K562 (cell line): Measurements from ENCODE around the gene MAD1L1. TPM values are rescaled to one million over a fixed set of nuclear protein-coding genes. Genes with fewer than 3 reads are reported as not detected.

Experiments
- ATAC-seq: fragments of 200-7000 bp; cut with Tn5 transposase; 3 replicates; pipeline ENCODE4 v1.9.1; 2020; ENCODE audit warnings: moderate library complexity
- BruUV-seq: library from RNA; stranded (reverse); fragments of 400-500 nt; replicated peaks from 2 replicates; lab custom pipeline; 2021; lab: Mats Ljungman, UMichigan
- CTCF ChIA-PET: fragments of 300-600 bp; formaldehyde crosslinking; extraction: SDS; loops from one replicate; lab custom pipeline; 2021; ENCODE audit warnings: low intra/inter-chr PET ratio; lab: Yijun Ruan, JAX
- POLR2A ChIA-PET: fragments of 300-600, 350-650 bp; sonication (Branson Sonifier 250); formaldehyde crosslinking; extraction: SDS; loops from one replicate; lab custom pipeline; 2021; ENCODE audit warnings: antibody characterized with exemption, inconsistent platforms; lab: Yijun Ruan, JAX
- DNase-seq, 4 experiments: peaks; one replicate each; pipeline versions ENCODE4 v3.0.0 to v3.0.0-alpha.2; 2011 to 2018; ENCODE audit warnings: low spot score in 3 of 4, mixed read lengths in 3 of 4; ENCODE audit errors: extremely low read depth in 1 of 4
- FAIRE-seq: peaks from 2 replicates; lab custom pipeline; 2011; peaks lifted over from hg19 to GRCh38; lab: Jason Lieb, UNC
- H2AFZ ChIP-seq: 2 replicates; pipeline ENCODE4 v1.6.0; 2011; ENCODE audit warnings: low read depth, low read length, control low read depth, inconsistent platforms
- H3K27ac ChIP-seq: fragments of 200-600 bp; 3 replicates; pipeline ENCODE4 v1.8.0; 2011; ENCODE audit warnings: low read depth, mild to moderate bottlenecking, control low read depth, inconsistent platforms, low read length, moderate library complexity, mixed read lengths; ENCODE audit errors: extremely low read depth
- H3K27me3 ChIP-seq, 2 experiments: fragments of 300-600 bp in 1 of 2; 2 replicates in 1 of 2; 3 replicates in 1 of 2; pipeline versions ENCODE4 v1.6.0 to v1.8.0; 2011; ENCODE audit warnings: inconsistent platforms in 2 of 2, low read length in 2 of 2, mild to moderate bottlenecking in 1 of 2, mixed read lengths in 1 of 2, moderate library complexity in 1 of 2; ENCODE audit not compliant: control insufficient read depth in 2 of 2, insufficient read depth in 2 of 2
- H3K36me3 ChIP-seq: fragments of 300-600 bp; 3 replicates; pipeline ENCODE4 v1.8.0; 2011; ENCODE audit warnings: mild to moderate bottlenecking, low read length, inconsistent platforms; ENCODE audit not compliant: control insufficient read depth, insufficient read depth
- H3K4me1 ChIP-seq, 2 experiments: fragments of 200-600 bp in 1 of 2; replicated peaks in 1 of 2; 2 replicates in 1 of 2; 3 replicates in 1 of 2; pipeline versions ENCODE4 v1.5.1 to v1.8.0; 2011; ENCODE audit warnings: inconsistent platforms in 2 of 2, low read length in 2 of 2, mild to moderate bottlenecking in 1 of 2, mixed read lengths in 1 of 2, moderate library complexity in 1 of 2; ENCODE audit not compliant: control insufficient read depth in 2 of 2, insufficient read depth in 2 of 2
- H3K4me2 ChIP-seq: 2 replicates; pipeline ENCODE4 v1.6.1; 2011; ENCODE audit warnings: low read length, control low read depth, inconsistent platforms, mixed read lengths; ENCODE audit not compliant: insufficient read depth
- H3K4me3 ChIP-seq: fragments of 200-600 bp; sonication (generic), shearing (Covaris generic); 2 replicates; pipeline ENCODE4 v1.5.1; 2016; ENCODE audit warnings: control low read depth, inconsistent platforms
- H3K79me2 ChIP-seq: fragments of 200-600 bp; 3 replicates; pipeline ENCODE4 v1.8.0; 2011; ENCODE audit warnings: low read length, inconsistent platforms; ENCODE audit not compliant: control insufficient read depth, insufficient read depth
- H3K9ac ChIP-seq, 2 experiments: 2 replicates each; pipeline versions ENCODE4 v1.6.0 to v1.6.1; 2011; ENCODE audit warnings: low read depth in 2 of 2, low read length in 2 of 2, control low read depth in 1 of 2, inconsistent platforms in 1 of 2, mild to moderate bottlenecking in 1 of 2, mixed read lengths in 1 of 2; ENCODE audit not compliant: insufficient read depth in 1 of 2
- H3K9me1 ChIP-seq: one replicate; pipeline ENCODE4 v1.6.0; 2011; ENCODE audit warnings: inconsistent platforms, mild to moderate bottlenecking, low read length, moderate library complexity; ENCODE audit not compliant: control insufficient read depth, insufficient read depth
- H3K9me3 ChIP-seq: replicated peaks from 2 replicates; pipeline ENCODE4 v1.5.1; 2011; ENCODE audit warnings: low read depth, low read length, inconsistent platforms; ENCODE audit not compliant: control insufficient read depth, insufficient read depth
- H4K20me1 ChIP-seq: replicated peaks from 2 replicates; pipeline ENCODE4 v1.6.1; 2011; ENCODE audit warnings: low read length, inconsistent platforms, mixed read lengths; ENCODE audit not compliant: control insufficient read depth, insufficient read depth
- CREBBP ChIP-seq: IDR thresholded peaks from one replicate; pipeline ENCODE4 v1.6.1; 2012; ENCODE audit warnings: low read depth, mild to moderate bottlenecking, control low read depth, inconsistent platforms, low read length
- ELK1 ChIP-seq: sonication (generic); formaldehyde crosslinking; IDR thresholded peaks from 2 replicates; pipeline ENCODE4 v1.8.1; 2022; ENCODE audit warnings: missing genetic modification reagents
- EP300 ChIP-seq: IDR thresholded peaks from 2 replicates; pipeline ENCODE4 v1.6.1; 2012; ENCODE audit warnings: low read length, improper control_type of control experiment
- ESRRB ChIP-seq: fragments of 250-450 bp; sonication (Bioruptor Pico); IDR thresholded peaks from 2 replicates; pipeline ENCODE4 v1.5.0; 2020; ENCODE audit warnings: mild to moderate bottlenecking, moderate library complexity, borderline replicate concordance
- FOXK1 ChIP-seq: sonication (generic); formaldehyde crosslinking; IDR thresholded peaks from 2 replicates; pipeline ENCODE4 v1.8.0; 2022; ENCODE audit warnings: missing genetic modification reagents, mild to moderate bottlenecking, borderline replicate concordance
- GTF2B ChIP-seq: IDR thresholded peaks from 2 replicates; pipeline ENCODE4 v1.6.1; 2011; ENCODE audit not compliant: insufficient read length; ENCODE audit errors: extremely low read depth
- NR1H2 ChIP-seq: sonication (generic); formaldehyde crosslinking; IDR thresholded peaks from 2 replicates; pipeline ENCODE4 v1.4.0; 2020; ENCODE audit warnings: mild to moderate bottlenecking, missing genetic modification reagents
- RB1 ChIP-seq: fragments of 450-650 bp; IDR thresholded peaks from 2 replicates; pipeline ENCODE4 v1.6.1; 2017; ENCODE audit warnings: low read depth, mild to moderate bottlenecking
- SRSF1 ChIP-seq: fragments of 200-400 bp; formaldehyde crosslinking; IDR thresholded peaks from 2 replicates; pipeline ENCODE4 v1.6.1; 2017; ENCODE audit warnings: mild to moderate bottlenecking, low read depth, low read length, moderate library complexity
- TAF15 ChIP-seq: fragments of 200-400 bp; formaldehyde crosslinking; IDR thresholded peaks from 2 replicates; pipeline ENCODE4 v1.6.1; 2017; ENCODE audit warnings: mild to moderate bottlenecking, low read depth, low read length, moderate library complexity
- TAL1 ChIP-seq: fragments of 450-650 bp; IDR thresholded peaks from 2 replicates; pipeline ENCODE4 v1.6.1; 2016; ENCODE audit warnings: mild to moderate bottlenecking
- TBP ChIP-seq: optimal IDR thresholded peaks from 2 replicates; pipeline ENCODE3; 2011; ENCODE audit warnings: low read depth, low read length, improper control_type of control experiment
- ZNF311 ChIP-seq: fragments of 250-450 bp; sonication (Bioruptor Pico); IDR thresholded peaks from 2 replicates; pipeline ENCODE4 v1.4.0; 2020; ENCODE audit warnings: mild to moderate bottlenecking, moderate library complexity
- WGBS: fragments of 100-300 bp; shearing (Covaris generic); methylation state at CpG from one replicate; pipeline ENCODE4 v1.1.6; 2016; ENCODE audit warnings: low coverage, mixed read lengths; ENCODE audit not compliant: insufficient coverage; ENCODE audit errors: missing lambda C conversion rate; 5-methylcytosine and 5-hydroxymethylcytosine counted together
- in situ Hi-C: fragments of 300-500 bp; cut with MboI; formaldehyde crosslinking; loops from 4 replicates; pipeline ENCODE4 v1.15.0; 2018; ENCODE audit warnings: inconsistent platforms, mixed read lengths
- intact Hi-C: fragments of 100-400 bp; cut with micrococcal nuclease; formaldehyde crosslinking; loops from 2 replicates; pipeline ENCODE4 v1.14.2; 2022
- polyA plus RNA-seq, 8 experiments: library from polyadenylated mRNA; depleted of rRNA in 4 of 8; stranded (reverse) in 5 of 8; unstranded in 3 of 8; fragments of >200 nt; fragmentation: Nextera tagmentation in 2 of 8; fragmentation: Illumina TruSeq in 1 of 8; extraction: Ambion mirVana in 2 of 8; extraction: Trizol in 1 of 8; gene quantifications; 2 replicates each; pipeline versions ENCODE4 v1.2.1 to v1.2.3, GENCODE V29; 2011 to 2014; ENCODE audit warnings: inconsistent platforms in 1 of 8, missing spikeins in 1 of 8
- total RNA-seq, 7 experiments: library from RNA; depleted of rRNA in 6 of 7; stranded (reverse); fragments of >200 nt in 6 of 7; fragmentation: Illumina TruSeq in 2 of 7; extraction: Trizol in 2 of 7; gene quantifications; 2 replicates each; pipeline versions ENCODE4 v1.2.1 to v1.2.3, GENCODE V29; 2011 to 2021; ENCODE audit warnings: low replicate concordance in 1 of 7
- TF ChIP-seq, protein P1 (sequence below): sonication (generic); formaldehyde crosslinking; IDR thresholded peaks from 2 replicates; pipeline ENCODE4 v1.8.0; 2022; ENCODE audit warnings: missing genetic modification reagents, mild to moderate bottlenecking, moderate library complexity, borderline replicate concordance

MAD1L1 gene
- total and polyA plus RNA-seq, 9 of the 15 experiments (the other 6 are each of a cell fraction or from before 2014, with no cell fraction given), result 1.7 to 89.7 (median 18.0) TPM

DNA sequence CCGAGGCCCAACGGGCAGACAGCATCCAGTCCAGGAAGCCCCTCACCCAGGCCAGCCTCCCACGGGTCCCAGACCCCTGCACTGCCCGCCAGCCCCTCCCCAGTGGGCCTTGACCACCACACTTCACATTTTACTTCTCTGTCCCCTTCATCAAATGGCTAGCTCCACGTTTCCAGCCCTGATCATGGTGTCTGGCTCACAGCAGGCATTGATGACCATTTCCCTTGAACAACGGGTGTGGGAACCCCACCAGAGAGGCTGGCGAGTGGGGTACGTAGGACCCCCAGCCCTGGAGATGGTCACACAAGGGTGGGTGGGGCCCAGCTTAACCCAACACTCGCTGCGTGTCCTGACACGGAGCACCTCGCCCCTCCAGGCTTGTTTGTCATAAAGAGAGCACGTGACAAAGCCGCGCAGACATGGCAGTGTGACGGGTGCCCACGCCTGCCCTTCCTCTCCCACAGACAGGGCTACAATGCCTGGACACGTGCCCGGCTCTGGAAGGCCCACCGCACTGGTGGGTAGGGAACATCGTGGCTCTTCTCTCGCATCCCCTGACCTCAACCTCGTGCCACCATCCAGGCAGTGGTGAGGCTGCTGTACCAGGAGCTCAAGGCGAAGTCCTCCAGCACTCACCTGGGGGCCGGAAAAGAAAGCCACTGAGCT, 267.7 kb downstream of the MAD1L1 start:
- in situ Hi-C loops (no loop called here), intact Hi-C loops (no loop called here)
- H3K4me1 ChIP-seq, result peaks cover 0 to 14% of the 10 kb centered on the region in 2 experiments; a peak in 1 of 5 replicates
- H3K27ac ChIP-seq, result no peak overlapping the region
- H3K4me2 ChIP-seq, result no peak overlapping the region
- ChIA-PET POLR2A (no interaction called here), CTCF (interaction anchor here (0.6 kb wide), 1 partner anchor 155 kb away, joined by 3 read pairs; no protein-coding TSS in a partner anchor)
- peak overlapping the region in 1 of 2 experiments; percentile 77; a peak in 2 of 4 replicates for H3K9ac ChIP-seq
- no peak overlapping the region for H3K4me3 ChIP-seq
- H3K27me3 ChIP-seq, result no peaks in the 10 kb centered on the region
- ATAC-seq, result no peak
- no peak overlapping the region for H2AFZ ChIP-seq
- DNase-seq, result no peak
- BruUV-seq, result no TSS peak
- no peak for FAIRE-seq
- H3K9me1 ChIP-seq, result no peaks in the 10 kb centered on the region
- 80% methylated on average over 21 of the region's 25 CpGs for WGBS
- peaks cover 3% of the 10 kb centered on the region; the same call in 1 of the 2 replicates for H3K9me3 ChIP-seq
- H4K20me1 ChIP-seq, result no peaks in the 10 kb centered on the region
- TF ChIP-seq RB1 (no peak), SRSF1 (no peak), GTF2B (no peak), NR1H2 (no peak), TAF15 (no peak), ZNF311 (CRISPR knock-in tag) (no peak), ELK1 (CRISPR knock-in tag) (no peak), TBP (no peak), EP300 (no peak), TAL1 (no peak), ESRRB (no peak), FOXK1 (CRISPR knock-in tag) (no peak), CREBBP (no peak)
- TF ChIP-seq, protein P1, sequence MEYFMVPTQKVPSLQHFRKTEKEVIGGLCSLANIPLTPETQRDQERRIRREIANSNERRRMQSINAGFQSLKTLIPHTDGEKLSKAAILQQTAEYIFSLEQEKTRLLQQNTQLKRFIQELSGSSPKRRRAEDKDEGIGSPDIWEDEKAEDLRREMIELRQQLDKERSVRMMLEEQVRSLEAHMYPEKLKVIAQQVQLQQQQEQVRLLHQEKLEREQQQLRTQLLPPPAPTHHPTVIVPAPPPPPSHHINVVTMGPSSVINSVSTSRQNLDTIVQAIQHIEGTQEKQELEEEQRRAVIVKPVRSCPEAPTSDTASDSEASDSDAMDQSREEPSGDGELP (CRISPR knock-in tag), result no peak
- peaks cover 8% of the 10 kb centered on the region; the same call in 2 of the 3 replicates for H3K36me3 ChIP-seq
- H3K79me2 ChIP-seq, result no peaks in the 10 kb centered on the region
